Kidney epithelial cell (primary cell): ENCODE results near the gene RABGAP1L. TPM values are rescaled to one million over a fixed set of nuclear protein-coding genes. Genes with fewer than 3 reads are reported as not detected.

Experiments
- DNase-seq: peaks from one replicate; pipeline ENCODE4 v3.0.0-alpha.2; 2010; ENCODE audit warnings: low read depth
- H3K27me3 ChIP-seq: 2 replicates; pipeline ENCODE4 v1.6.0; 2011; ENCODE audit warnings: low read length; ENCODE audit not compliant: control insufficient read depth, insufficient read depth
- H3K36me3 ChIP-seq: 2 replicates; pipeline ENCODE4 v1.5.1; 2011; ENCODE audit warnings: low read length; ENCODE audit not compliant: control insufficient read depth, insufficient read depth
- H3K4me3 ChIP-seq: 2 replicates; pipeline ENCODE4 v1.5.1; 2011; ENCODE audit warnings: low read depth, mild to moderate bottlenecking, control low read depth, low read length
- total RNA-seq: library from RNA; depleted of rRNA; stranded (reverse); fragments of >200 nt; gene quantifications from 2 replicates; pipeline ENCODE4 v1.2.3, GENCODE V29; 2015
- TF ChIP-seq, protein P1 (sequence below): IDR thresholded peaks from 2 replicates; pipeline ENCODE4 v1.5.1; 2011; ENCODE audit warnings: mild to moderate bottlenecking, moderate library complexity, low read length, control low read depth, inconsistent platforms; ENCODE audit not compliant: insufficient read depth, poor library complexity, severe bottlenecking

RABGAP1L gene
- total RNA-seq, 1 donor from 2014 or later = 22.1 TPM

DNA sequence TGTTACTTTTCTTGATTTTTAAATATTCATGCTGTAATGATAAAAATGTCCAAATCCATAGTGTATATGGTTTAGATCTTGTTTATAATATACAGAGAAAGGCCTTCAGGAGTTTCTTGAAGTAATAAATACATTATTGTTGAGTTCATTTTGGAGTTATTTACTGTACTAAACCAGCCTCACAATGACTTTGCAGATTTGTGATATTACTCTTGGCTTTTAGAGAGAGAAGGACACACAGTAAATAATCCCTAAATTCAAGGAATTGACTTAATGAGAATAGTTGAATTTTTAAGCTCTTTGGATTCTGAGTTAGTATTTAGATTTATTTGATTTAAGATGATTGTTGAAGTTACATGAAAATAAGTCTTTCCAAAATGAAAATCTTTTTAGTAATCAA, 38.9 kb downstream of the RABGAP1L start:
- TF ChIP-seq, protein P1, sequence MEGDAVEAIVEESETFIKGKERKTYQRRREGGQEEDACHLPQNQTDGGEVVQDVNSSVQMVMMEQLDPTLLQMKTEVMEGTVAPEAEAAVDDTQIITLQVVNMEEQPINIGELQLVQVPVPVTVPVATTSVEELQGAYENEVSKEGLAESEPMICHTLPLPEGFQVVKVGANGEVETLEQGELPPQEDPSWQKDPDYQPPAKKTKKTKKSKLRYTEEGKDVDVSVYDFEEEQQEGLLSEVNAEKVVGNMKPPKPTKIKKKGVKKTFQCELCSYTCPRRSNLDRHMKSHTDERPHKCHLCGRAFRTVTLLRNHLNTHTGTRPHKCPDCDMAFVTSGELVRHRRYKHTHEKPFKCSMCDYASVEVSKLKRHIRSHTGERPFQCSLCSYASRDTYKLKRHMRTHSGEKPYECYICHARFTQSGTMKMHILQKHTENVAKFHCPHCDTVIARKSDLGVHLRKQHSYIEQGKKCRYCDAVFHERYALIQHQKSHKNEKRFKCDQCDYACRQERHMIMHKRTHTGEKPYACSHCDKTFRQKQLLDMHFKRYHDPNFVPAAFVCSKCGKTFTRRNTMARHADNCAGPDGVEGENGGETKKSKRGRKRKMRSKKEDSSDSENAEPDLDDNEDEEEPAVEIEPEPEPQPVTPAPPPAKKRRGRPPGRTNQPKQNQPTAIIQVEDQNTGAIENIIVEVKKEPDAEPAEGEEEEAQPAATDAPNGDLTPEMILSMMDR = no peak
- H3K4me3 ChIP-seq = no peak overlapping the region
- no peak for DNase-seq
- H3K36me3 ChIP-seq = no peaks in the 10 kb centered on the region
- H3K27me3 ChIP-seq = no peaks in the 10 kb centered on the region

DNA sequence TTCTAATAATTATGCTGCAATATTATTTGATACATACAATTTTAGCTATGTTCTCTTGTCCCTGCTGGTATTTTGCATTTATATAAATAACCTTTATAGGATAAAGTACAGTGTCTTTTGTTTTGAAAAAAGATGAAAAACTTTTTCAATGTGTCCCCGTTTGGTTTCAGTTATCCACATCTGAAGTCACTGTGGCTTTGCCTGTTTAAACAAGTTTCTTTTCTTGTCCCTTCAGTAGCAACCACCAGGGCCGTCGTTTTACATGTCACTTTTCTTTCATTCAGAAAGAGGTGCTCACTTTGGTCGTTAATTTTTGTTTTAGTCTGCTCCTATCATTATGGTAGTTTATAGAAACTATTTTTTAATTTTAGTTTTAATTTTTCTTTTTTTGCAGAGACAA, 41.4 kb downstream of the RABGAP1L start:
- no peaks in the 10 kb centered on the region for H3K27me3 ChIP-seq
- TF ChIP-seq, protein P1 = no peak

DNA sequence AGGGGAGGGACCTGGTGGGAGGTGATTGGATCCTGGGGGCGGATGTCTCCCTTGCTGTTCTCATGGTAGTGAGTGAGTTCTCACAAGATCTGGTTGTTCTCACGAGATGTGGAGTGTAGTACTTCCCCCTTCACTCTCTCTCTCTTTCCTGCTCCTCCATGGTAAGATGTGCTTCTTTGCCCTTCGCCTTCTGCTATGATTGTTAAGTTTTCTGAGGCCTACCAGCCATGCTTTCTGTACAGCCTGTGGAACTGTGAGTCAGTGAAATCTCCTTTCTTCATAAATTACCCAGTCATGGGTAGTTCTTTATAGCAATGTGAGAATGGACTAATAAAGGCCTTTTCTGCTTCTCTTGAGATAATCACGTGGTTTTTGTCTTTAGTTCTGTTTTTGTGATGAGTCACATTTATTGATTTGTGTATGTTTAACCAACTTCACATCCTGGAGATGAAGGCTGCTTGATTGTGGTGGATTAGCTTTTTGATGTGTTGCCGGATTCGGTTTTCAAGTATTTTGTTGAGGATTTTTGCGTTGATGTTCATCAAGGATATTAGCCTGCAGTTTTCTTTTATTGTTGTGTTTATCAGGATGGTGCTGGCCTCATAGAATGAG, 45.5 kb downstream of the RABGAP1L start:
- Histone ChIP-seq H3K27me3 (no peaks in the 10 kb centered on the region), H3K36me3 (no peaks in the 10 kb centered on the region), H3K4me3 (no peak overlapping the region)
- TF ChIP-seq, protein P1 = no peak
- DNase-seq = no peak

More for the DNA sequence above, 41.4 kb downstream of the RABGAP1L start:
- H3K36me3 ChIP-seq = no peaks in the 10 kb centered on the region
- no peak for DNase-seq
- H3K4me3 ChIP-seq = no peak overlapping the region

DNA sequence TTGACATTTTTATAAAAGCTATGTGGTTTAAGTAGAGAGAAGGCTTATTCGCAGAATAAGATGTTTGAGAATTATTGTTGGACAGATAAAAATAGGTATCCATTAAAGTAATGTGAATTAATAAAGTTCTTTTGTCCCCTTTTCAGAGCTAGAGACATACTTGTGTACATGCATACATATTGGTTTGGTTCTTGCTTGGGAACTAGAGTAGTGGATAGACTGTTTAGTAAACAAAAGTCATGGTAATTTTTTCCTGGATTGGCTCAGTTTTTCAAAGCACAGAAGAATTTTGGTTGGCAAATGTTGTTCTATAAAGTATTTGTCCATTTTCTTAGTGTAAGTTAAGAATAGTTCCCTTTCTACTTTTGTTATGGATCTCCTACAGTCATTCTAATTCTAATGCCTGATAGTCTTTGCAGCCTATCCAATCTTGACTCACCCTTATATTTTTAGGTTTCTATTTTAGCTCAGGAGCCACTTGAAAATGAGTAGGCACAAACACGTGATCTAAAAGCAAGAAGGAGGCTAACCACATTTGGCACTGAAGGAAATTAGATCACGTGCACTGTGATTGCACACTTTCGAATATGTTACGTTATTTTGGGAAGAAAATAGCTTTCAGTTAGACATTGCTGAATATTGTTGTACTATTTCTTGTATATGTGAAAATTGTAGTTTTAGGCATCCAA, 47.0 kb downstream of the RABGAP1L start:
- Histone ChIP-seq H3K36me3 (no peaks in the 10 kb centered on the region), H3K4me3 (no peak overlapping the region), H3K27me3 (no peaks in the 10 kb centered on the region)
- TF ChIP-seq, protein P1 = no peak
- no peak for DNase-seq

DNA sequence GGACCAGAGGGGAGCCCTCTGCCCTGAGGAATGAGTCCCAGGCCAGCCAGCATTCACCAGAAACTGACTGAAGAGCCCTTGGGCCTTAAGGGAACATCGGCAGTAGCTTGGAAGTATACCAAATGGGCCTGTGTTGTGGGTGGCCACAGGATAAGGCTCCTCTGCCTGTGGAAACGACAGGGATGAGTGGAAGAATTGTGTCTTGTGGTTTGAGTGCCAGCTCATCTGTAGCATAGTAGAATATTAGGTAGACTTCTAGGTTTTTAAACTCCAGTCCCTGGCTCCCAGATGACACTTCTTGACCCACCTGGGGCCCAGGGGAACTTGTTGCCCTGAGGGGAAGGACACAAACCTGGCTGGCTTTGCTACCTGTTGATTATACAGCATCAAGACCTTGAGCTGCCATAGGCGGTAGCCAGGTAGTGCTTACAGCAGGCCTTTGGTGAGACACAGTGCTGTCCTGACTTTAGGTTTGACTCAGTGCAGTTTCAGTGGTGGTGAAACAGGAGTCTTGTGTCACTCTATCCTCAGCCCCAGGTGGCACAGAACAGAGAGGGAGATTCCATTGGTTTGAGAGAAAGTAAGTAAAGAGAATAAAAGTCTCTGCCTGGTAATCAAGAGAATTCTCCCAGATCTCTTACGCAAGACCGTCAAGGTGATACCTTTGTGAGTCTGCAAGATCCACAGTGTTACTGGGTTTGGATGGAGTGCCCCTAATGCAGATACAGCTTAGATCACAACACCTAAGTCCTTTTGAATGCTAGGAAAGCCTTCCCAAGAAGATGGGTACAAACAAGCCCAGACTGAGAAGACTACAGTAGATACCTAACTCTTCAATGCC, 50.2 kb downstream of the RABGAP1L start:
- Histone ChIP-seq H3K36me3 (no peaks in the 10 kb centered on the region), H3K4me3 (no peak overlapping the region), H3K27me3 (no peaks in the 10 kb centered on the region)
- no peak for DNase-seq
- TF ChIP-seq, protein P1 = no peak
